BLaER1 treated with 17β-estradiol and CSF1 and Interleukin-3, amounts not matched to agents 10 nM and 100 nM (cell line): ENCODE measurements around the gene TAB2.

Source experiments
- H3K27ac ChIP-seq, 11 experiments: shearing (Covaris generic); formaldehyde crosslinking; 2 replicates each; pipeline ENCODE4 v1.8.1; 2022
- H3K27me3 ChIP-seq, 11 experiments: shearing (Covaris generic); formaldehyde crosslinking; 2 replicates each; pipeline ENCODE4 v1.8.1; 2022
- H3K36me3 ChIP-seq, 11 experiments: shearing (Covaris generic); formaldehyde crosslinking; 2 replicates each; pipeline ENCODE4 v1.8.1; 2022
- H3K4me1 ChIP-seq, 10 experiments: shearing (Covaris generic); formaldehyde crosslinking; 2 replicates each; pipeline ENCODE4 v1.8.1; 2022
- H3K4me2 ChIP-seq, 11 experiments: shearing (Covaris generic); formaldehyde crosslinking; 2 replicates each; pipeline ENCODE4 v1.8.1; 2022
- H3K4me3 ChIP-seq, 10 experiments: shearing (Covaris generic); formaldehyde crosslinking; 2 replicates each; pipeline ENCODE4 v1.8.1; 2022
- H3K9ac ChIP-seq, 11 experiments: shearing (Covaris generic); formaldehyde crosslinking; 2 replicates each; pipeline ENCODE4 v1.8.1; 2022
- H3K9me3 ChIP-seq, 11 experiments: shearing (Covaris generic); formaldehyde crosslinking; replicated peaks in 1 of 11; 2 replicates each; pipeline ENCODE4 v1.8.1; 2022
- H4K20me1 ChIP-seq, 11 experiments: shearing (Covaris generic); formaldehyde crosslinking; 2 replicates each; pipeline ENCODE4 v1.8.1; 2022
- Cebpa-rat ChIP-seq, 11 experiments: shearing (Covaris generic); IDR thresholded peaks; 2 replicates each; pipeline ENCODE4 v1.8.1; 2022

The TAB2 gene

GRCh38 chr6:149403534-149403933 lies 86.0 kb downstream of the TAB2 start:
- Histone ChIP-seq H3K4me1 (peaks cover 0 to 42% (median 0%) of the 10 kb centered on the region in 10 experiments; a peak in 8 of 20 replicates), H3K4me3 (no peak overlapping the region), H3K27me3 (no peaks in the 10 kb centered on the region), H4K20me1 (peaks cover 0 to 21% (median 0%) of the 10 kb centered on the region in 11 experiments; a peak in 2 of 22 replicates), H3K36me3 (peaks cover 70 to 96% (median 81%) of the 10 kb centered on the region in 11 experiments), H3K27ac (no peak overlapping the region), H3K9me3 (peaks cover 0 to 6% (median 4%) of the 10 kb centered on the region in 11 experiments; a peak in 6 of 22 replicates), H3K9ac (no peak overlapping the region), H3K4me2 (peak overlapping the region in 1 of 11 experiments; percentile 3; a peak in 1 of 22 replicates)
- no peak for TF ChIP-seq Cebpa-rat (IDR thresholded peaks at IDR 0.05)

GRCh38 chr6:149405823-149406765 lies 88.6 kb downstream of the TAB2 start:
- TF ChIP-seq Cebpa-rat (IDR thresholded peaks at IDR 0.05): no peak
- Histone ChIP-seq H3K36me3 (peaks cover 71 to 96% (median 80%) of the 10 kb centered on the region in 11 experiments), H3K9ac (peak overlapping the region in 2 of 11 experiments; percentile 38 to 60; a peak in 2 of 22 replicates), H3K4me2 (peak overlapping the region in 3 of 11 experiments; percentile 30 to 59 (median 52); a peak in 6 of 22 replicates), H3K4me3 (no peak overlapping the region), H4K20me1 (peaks cover 0 to 16% (median 0%) of the 10 kb centered on the region in 11 experiments; a peak in 1 of 22 replicates), H3K9me3 (no peaks in the 10 kb centered on the region; a peak in 1 of 22 replicates), H3K4me1 (peaks cover 0 to 51% (median 0%) of the 10 kb centered on the region in 10 experiments; a peak in 8 of 20 replicates), H3K27ac (peak overlapping the region in 5 of 11 experiments; percentile 22 to 83 (median 46); a peak in 8 of 22 replicates), H3K27me3 (no peaks in the 10 kb centered on the region)

- Histone ChIP-seq H3K9ac (no peak overlapping the region), H3K4me3 (no peak overlapping the region), H3K27ac (no peak overlapping the region), H4K20me1 (peaks cover 0 to 16% (median 0%) of the 10 kb centered on the region in 11 experiments; a peak in 1 of 22 replicates), H3K4me2 (no peak overlapping the region), H3K9me3 (peaks cover 0 to 5% (median 0%) of the 10 kb centered on the region in 11 experiments; a peak in 1 of 22 replicates), H3K4me1 (peaks cover 0 to 56% (median 10%) of the 10 kb centered on the region in 10 experiments; a peak in 14 of 20 replicates), H3K36me3 (peaks cover 59 to 96% (median 66%) of the 10 kb centered on the region in 11 experiments), H3K27me3 (no peaks in the 10 kb centered on the region)
- no peak for TF ChIP-seq Cebpa-rat (IDR thresholded peaks at IDR 0.05)
Observed at GRCh38 chr6:149409617-149410016, 92.1 kb downstream of the TAB2 start.

- no peak for TF ChIP-seq Cebpa-rat (IDR thresholded peaks at IDR 0.05)
- H4K20me1 ChIP-seq: peaks cover 0 to 14% (median 0%) of the 10 kb centered on the region in 11 experiments; a peak in 1 of 22 replicates
- peaks cover 49 to 90% (median 61%) of the 10 kb centered on the region in 11 experiments for H3K36me3 ChIP-seq
Observed at GRCh38 chr6:149410557-149410956, 93.0 kb downstream of the TAB2 start.

GRCh38 chr6:149414009-149414408 lies 96.5 kb downstream of the TAB2 start:
- Histone ChIP-seq H3K4me3 (no peak overlapping the region), H3K36me3 (peaks cover 30 to 63% (median 44%) of the 10 kb centered on the region in 11 experiments), H3K9ac (no peak overlapping the region), H3K4me1 (peaks cover 0 to 42% (median 10%) of the 10 kb centered on the region in 10 experiments; a peak in 12 of 20 replicates), H4K20me1 (peaks cover 0 to 12% (median 0%) of the 10 kb centered on the region in 11 experiments; a peak in 1 of 22 replicates), H3K9me3 (peaks cover 0 to 16% (median 4%) of the 10 kb centered on the region in 11 experiments; a peak in 5 of 22 replicates), H3K4me2 (no peak overlapping the region), H3K27me3 (no peaks in the 10 kb centered on the region), H3K27ac (no peak overlapping the region)
- TF ChIP-seq Cebpa-rat (IDR thresholded peaks at IDR 0.05): no peak

More at GRCh38 chr6:149410557-149410956, 93.0 kb downstream of the TAB2 start:
- H3K27me3 ChIP-seq: no peaks in the 10 kb centered on the region
- no peak overlapping the region for H3K4me3 ChIP-seq
- peaks cover 0 to 46% (median 10%) of the 10 kb centered on the region in 10 experiments; a peak in 14 of 20 replicates for H3K4me1 ChIP-seq
- H3K9ac ChIP-seq: no peak overlapping the region
- H3K27ac ChIP-seq: no peak overlapping the region
- no peak overlapping the region for H3K4me2 ChIP-seq
- peaks cover 0 to 9% (median 0%) of the 10 kb centered on the region in 11 experiments; a peak in 2 of 22 replicates for H3K9me3 ChIP-seq

- H3K9me3 ChIP-seq: peaks cover 0 to 16% (median 4%) of the 10 kb centered on the region in 11 experiments; a peak in 5 of 22 replicates
- TF ChIP-seq Cebpa-rat (IDR thresholded peaks at IDR 0.05): no peak
- no peak overlapping the region for H3K9ac ChIP-seq
- no peaks in the 10 kb centered on the region for H3K27me3 ChIP-seq
- peaks cover 0 to 50% (median 10%) of the 10 kb centered on the region in 10 experiments; a peak in 12 of 20 replicates for H3K4me1 ChIP-seq
- H3K27ac ChIP-seq: no peak overlapping the region
- H4K20me1 ChIP-seq: 0 out of 22 replicates have a peak, but pooled peaks cover 0 to 8% (median 0%) of the 10 kb centered on the region in 11 experiments
- no peak overlapping the region for H3K4me2 ChIP-seq
- peaks cover 22 to 54% (median 36%) of the 10 kb centered on the region in 11 experiments for H3K36me3 ChIP-seq
- no peak overlapping the region for H3K4me3 ChIP-seq
Observed at GRCh38 chr6:149414821-149415220, 97.3 kb downstream of the TAB2 start.

- H3K4me3 ChIP-seq: no peak overlapping the region
- no peaks in the 10 kb centered on the region for H4K20me1 ChIP-seq
- H3K9me3 ChIP-seq: peaks cover 0 to 16% (median 1%) of the 10 kb centered on the region in 11 experiments; a peak in 5 of 22 replicates
- peak overlapping the region in 2 of 11 experiments; percentile 18 to 56; a peak in 4 of 22 replicates for H3K4me2 ChIP-seq
- TF ChIP-seq Cebpa-rat (IDR thresholded peaks at IDR 0.05): no peak
- peaks cover 0 to 5% (median 1%) of the 10 kb centered on the region in 11 experiments; a peak in 4 of 22 replicates for H3K36me3 ChIP-seq
- no peak overlapping the region for H3K27ac ChIP-seq
- H3K9ac ChIP-seq: no peak overlapping the region
- H3K4me1 ChIP-seq: peaks cover 11 to 59% (median 16%) of the 10 kb centered on the region in 10 experiments; a peak in 17 of 20 replicates
- no peaks in the 10 kb centered on the region for H3K27me3 ChIP-seq
Observed at GRCh38 chr6:149419696-149420404, 102.3 kb downstream of the TAB2 start.

- no peaks in the 10 kb centered on the region for H3K36me3 ChIP-seq
- H3K27me3 ChIP-seq: no peaks in the 10 kb centered on the region
- peaks cover 0 to 3% (median 0%) of the 10 kb centered on the region in 11 experiments; a peak in 3 of 22 replicates for H3K9me3 ChIP-seq
- H3K9ac ChIP-seq: no peak overlapping the region
- H3K27ac ChIP-seq: no peak overlapping the region
- H3K4me2 ChIP-seq: no peak overlapping the region
- peaks cover 11 to 67% (median 16%) of the 10 kb centered on the region in 10 experiments; a peak in 17 of 20 replicates for H3K4me1 ChIP-seq
- H3K4me3 ChIP-seq: no peak overlapping the region
- no peak for TF ChIP-seq Cebpa-rat (IDR thresholded peaks at IDR 0.05)
- no peaks in the 10 kb centered on the region for H4K20me1 ChIP-seq
Observed at GRCh38 chr6:149421132-149421531, 103.6 kb downstream of the TAB2 start.
